Panc1 (cell line): ENCODE data around the gene PER3.

Experiments used
- CTCF ChIP-seq: fragments of 450-650 bp; IDR thresholded peaks from 2 replicates; pipeline ENCODE4 v1.5.1; 2017; ENCODE audit warnings: mild to moderate bottlenecking
- TF ChIP-seq, protein P1 (sequence below), 2 experiments: IDR thresholded peaks; 2 replicates each; pipeline ENCODE4 v1.6.1; 2011 to 2012; ENCODE audit warnings: low read depth in 2 of 2, control low read depth in 1 of 2, low read length in 1 of 2, mild to moderate bottlenecking in 1 of 2, moderate library complexity in 1 of 2; ENCODE audit not compliant: insufficient read depth in 1 of 2

DNA sequence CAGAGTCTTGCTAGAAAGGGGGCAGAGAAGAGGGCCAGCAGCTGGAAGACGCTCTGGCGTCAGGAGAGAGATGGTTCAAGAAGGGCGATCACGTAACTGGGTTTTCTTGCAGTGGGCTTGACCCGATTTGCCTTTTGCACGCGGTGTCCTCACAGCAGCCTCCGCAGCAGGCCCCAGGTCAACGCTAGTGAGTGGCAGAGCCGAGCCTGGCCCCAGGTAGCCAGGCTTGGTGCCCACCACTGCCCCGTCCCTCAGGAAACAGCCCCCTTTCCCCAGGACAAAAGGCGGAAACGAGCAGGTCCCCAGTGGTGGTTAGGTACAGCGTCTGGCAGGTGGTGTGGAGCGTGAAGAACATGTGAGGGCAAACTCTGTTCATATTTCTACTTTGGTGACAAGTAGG lies 77.4 kb downstream of the PER3 start:
- TF ChIP-seq CTCF = no peak
- TF ChIP-seq, protein P1, sequence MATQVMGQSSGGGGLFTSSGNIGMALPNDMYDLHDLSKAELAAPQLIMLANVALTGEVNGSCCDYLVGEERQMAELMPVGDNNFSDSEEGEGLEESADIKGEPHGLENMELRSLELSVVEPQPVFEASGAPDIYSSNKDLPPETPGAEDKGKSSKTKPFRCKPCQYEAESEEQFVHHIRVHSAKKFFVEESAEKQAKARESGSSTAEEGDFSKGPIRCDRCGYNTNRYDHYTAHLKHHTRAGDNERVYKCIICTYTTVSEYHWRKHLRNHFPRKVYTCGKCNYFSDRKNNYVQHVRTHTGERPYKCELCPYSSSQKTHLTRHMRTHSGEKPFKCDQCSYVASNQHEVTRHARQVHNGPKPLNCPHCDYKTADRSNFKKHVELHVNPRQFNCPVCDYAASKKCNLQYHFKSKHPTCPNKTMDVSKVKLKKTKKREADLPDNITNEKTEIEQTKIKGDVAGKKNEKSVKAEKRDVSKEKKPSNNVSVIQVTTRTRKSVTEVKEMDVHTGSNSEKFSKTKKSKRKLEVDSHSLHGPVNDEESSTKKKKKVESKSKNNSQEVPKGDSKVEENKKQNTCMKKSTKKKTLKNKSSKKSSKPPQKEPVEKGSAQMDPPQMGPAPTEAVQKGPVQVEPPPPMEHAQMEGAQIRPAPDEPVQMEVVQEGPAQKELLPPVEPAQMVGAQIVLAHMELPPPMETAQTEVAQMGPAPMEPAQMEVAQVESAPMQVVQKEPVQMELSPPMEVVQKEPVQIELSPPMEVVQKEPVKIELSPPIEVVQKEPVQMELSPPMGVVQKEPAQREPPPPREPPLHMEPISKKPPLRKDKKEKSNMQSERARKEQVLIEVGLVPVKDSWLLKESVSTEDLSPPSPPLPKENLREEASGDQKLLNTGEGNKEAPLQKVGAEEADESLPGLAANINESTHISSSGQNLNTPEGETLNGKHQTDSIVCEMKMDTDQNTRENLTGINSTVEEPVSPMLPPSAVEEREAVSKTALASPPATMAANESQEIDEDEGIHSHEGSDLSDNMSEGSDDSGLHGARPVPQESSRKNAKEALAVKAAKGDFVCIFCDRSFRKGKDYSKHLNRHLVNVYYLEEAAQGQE (IDR thresholded peaks at IDR 0.05; ENCODE audit: insufficient read depth in 1 of 2, low read depth in 2 of 2, low read length in 1 of 2) = no peak
